Measurements from ENCODE around the gene NR4A3. TPM values are rescaled to one million over a fixed set of nuclear protein-coding genes. Genes with fewer than 3 reads are reported as not detected.

NR4A3 gene
- total RNA-seq, 5 donors from 2014 or later (not counting 1 experiment from before 2014, with no cell fraction given) = 1.3 to 45.0 (median 1.8) TPM

- H3K9me3 ChIP-seq = no peaks in the 10 kb centered on the region
- CTCF ChIA-PET = no interaction called here
- H3K27ac ChIP-seq (ENCODE audit: low read length) = no peak overlapping the region
- peaks cover 4% of the 10 kb centered on the region for H3K36me3 Mint-ChIP-seq
- no peaks in the 10 kb centered on the region for H3K4me1 Mint-ChIP-seq
- H3K36me3 ChIP-seq (ENCODE audit: control insufficient read depth in 2 of 2, extremely low read depth in 1 of 2, insufficient read depth in 1 of 2, low read length in 1 of 2) = no peaks in the 10 kb centered on the region
- DNase-seq (no peak), ATAC-seq (replicated peaks in 1 of 4) (no peak)
- no peak overlapping the region for H3K4me3 ChIP-seq (ENCODE audit: control insufficient read depth in 1 of 2, extremely low read depth in 1 of 2, low read length in 1 of 2)
- POLR2A ChIA-PET = no interaction called here
- WGBS (ENCODE audit: insufficient coverage) = no CpG with 5 or more reads among the region's 3 CpGs
- H3K9me3 Mint-ChIP-seq = no peaks in the 10 kb centered on the region
- no peak overlapping the region for H3K27ac Mint-ChIP-seq
- no peaks in the 10 kb centered on the region for H3K4me1 ChIP-seq (ENCODE audit: control insufficient read depth in 1 of 2, extremely low read depth in 1 of 2, insufficient read depth in 2 of 2, low read length in 2 of 2)
- H3K27me3 Mint-ChIP-seq = no peaks in the 10 kb centered on the region
- H3K4me3 Mint-ChIP-seq = no peak overlapping the region
- H3K27me3 ChIP-seq (replicated peaks in 1 of 2; ENCODE audit: control insufficient read depth in 2 of 2, extremely low read depth in 1 of 2, insufficient read depth in 2 of 2, low read length in 1 of 2) = no peaks in the 10 kb centered on the region
Observed at GRCh38 chr9:99801775-99802174, 19.9 kb upstream of the NR4A3 start.

- H3K4me3 Mint-ChIP-seq = no peak overlapping the region
- Histone ChIP-seq H3K9me3 (no peaks in the 10 kb centered on the region), H3K36me3 (ENCODE audit: control insufficient read depth in 2 of 2, extremely low read depth in 1 of 2, insufficient read depth in 1 of 2, low read length in 1 of 2) (no peaks in the 10 kb centered on the region), H3K4me3 (ENCODE audit: control insufficient read depth in 1 of 2, extremely low read depth in 1 of 2, low read length in 1 of 2) (no peak overlapping the region), H3K27ac (ENCODE audit: low read length) (no peak overlapping the region), H3K4me1 (ENCODE audit: control insufficient read depth in 1 of 2, extremely low read depth in 1 of 2, insufficient read depth in 2 of 2, low read length in 2 of 2) (peaks cover 0 to 2% of the 10 kb centered on the region in 2 experiments), H3K27me3 (replicated peaks in 1 of 2; ENCODE audit: control insufficient read depth in 2 of 2, extremely low read depth in 1 of 2, insufficient read depth in 2 of 2, low read length in 1 of 2) (no peaks in the 10 kb centered on the region)
- POLR2A ChIA-PET = no interaction called here
- peaks cover 4 to 5% (median 4%) of the 10 kb centered on the region in 3 donors for H3K4me1 Mint-ChIP-seq
- no peaks in the 10 kb centered on the region for H3K9me3 Mint-ChIP-seq
- no peaks in the 10 kb centered on the region for H3K27me3 Mint-ChIP-seq
- DNase-seq = no peak
- CTCF ChIA-PET = interaction anchor here in 1 of 2 donors (0.6 to 1.6 kb wide), 5 partner anchors 21 to 521 kb away, joined by 3 to 4 read pairs (median 3); no protein-coding TSS in a partner anchor
- no peak for ATAC-seq (replicated peaks in 1 of 4)
- 80% methylated on average over 1 of the region's 2 CpGs for WGBS (ENCODE audit: insufficient coverage)
- no peak overlapping the region for H3K27ac Mint-ChIP-seq
- peaks cover 4% of the 10 kb centered on the region for H3K36me3 Mint-ChIP-seq
Observed at GRCh38 chr9:99803694-99804093, 18.0 kb upstream of the NR4A3 start.

DNA sequence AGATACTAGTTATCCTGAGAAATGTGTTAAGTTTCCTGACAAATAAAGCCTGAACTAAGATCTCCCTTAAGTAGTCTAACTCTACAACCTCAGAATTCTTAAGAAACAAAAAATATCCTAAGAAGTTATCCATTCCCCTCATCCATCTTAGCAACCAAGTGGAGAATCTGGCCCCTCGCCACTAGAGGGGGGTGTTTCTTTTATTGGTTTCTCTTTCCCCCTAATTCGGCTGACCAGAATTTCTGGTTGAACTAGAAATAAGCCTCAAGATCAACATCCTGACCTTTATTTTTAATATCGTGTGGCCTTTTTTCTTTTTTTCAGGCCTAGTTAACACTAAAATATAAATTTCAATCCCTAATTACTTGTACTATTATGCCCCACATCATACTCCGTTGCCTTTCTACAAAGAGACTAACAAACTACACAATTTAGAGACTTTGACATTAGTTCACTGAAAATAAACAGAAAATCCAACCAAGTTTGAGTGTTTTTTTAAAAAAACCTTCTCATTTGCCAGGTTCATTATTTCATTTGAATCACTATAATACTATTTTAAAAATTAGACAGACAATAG is 14.3 kb upstream of the NR4A3 start:
- H3K4me1 Mint-ChIP-seq = peaks cover 5 to 19% (median 13%) of the 10 kb centered on the region in 3 donors
- Histone ChIP-seq H3K4me3 (ENCODE audit: control insufficient read depth in 1 of 2, extremely low read depth in 1 of 2, low read length in 1 of 2) (no peak overlapping the region), H3K9me3 (no peaks in the 10 kb centered on the region), H3K27ac (ENCODE audit: low read length) (no peak overlapping the region), H3K27me3 (replicated peaks in 1 of 2; ENCODE audit: control insufficient read depth in 2 of 2, extremely low read depth in 1 of 2, insufficient read depth in 2 of 2, low read length in 1 of 2) (no peaks in the 10 kb centered on the region), H3K4me1 (ENCODE audit: control insufficient read depth in 1 of 2, extremely low read depth in 1 of 2, insufficient read depth in 2 of 2, low read length in 2 of 2) (peaks cover 0 to 2% of the 10 kb centered on the region in 2 experiments), H3K36me3 (ENCODE audit: control insufficient read depth in 2 of 2, extremely low read depth in 1 of 2, insufficient read depth in 1 of 2, low read length in 1 of 2) (no peaks in the 10 kb centered on the region)
- POLR2A ChIA-PET = no interaction called here
- DNase-seq (peak; percentile 22 to 84 (median 62)), ATAC-seq (replicated peaks in 1 of 4) (peak; percentile 60 to 86 (median 67))
- H3K36me3 Mint-ChIP-seq = peaks cover 4% of the 10 kb centered on the region
- WGBS (ENCODE audit: insufficient coverage) = 45% methylated on average over 2 of the region's 4 CpGs
- H3K9me3 Mint-ChIP-seq = no peaks in the 10 kb centered on the region
- H3K4me3 Mint-ChIP-seq = no peak overlapping the region
- CTCF ChIA-PET = no interaction called here
- no peaks in the 10 kb centered on the region for H3K27me3 Mint-ChIP-seq
- H3K27ac Mint-ChIP-seq = no peak overlapping the region

DNA sequence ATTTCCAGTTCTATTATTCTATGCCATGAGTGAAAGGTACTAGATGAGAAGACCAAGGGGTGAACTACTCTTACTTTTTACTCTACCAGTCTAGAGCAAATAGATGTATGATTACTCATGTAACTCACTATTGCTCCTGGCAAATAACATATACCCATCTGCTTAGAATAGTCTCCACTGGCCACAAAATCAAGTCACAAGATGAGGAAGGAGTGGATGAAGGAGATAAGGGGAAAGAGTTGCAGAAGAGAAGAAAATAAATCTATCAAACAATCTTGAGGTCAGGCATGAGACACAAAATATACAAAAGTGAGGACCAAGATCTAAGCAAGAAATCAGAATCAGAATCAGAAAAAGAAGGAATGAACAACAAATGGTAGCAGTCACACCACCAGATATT is 13.7 kb upstream of the NR4A3 start:
- ATAC-seq (replicated peaks in 1 of 4) (no peak), DNase-seq (no peak)
- ChIA-PET POLR2A (no interaction called here), CTCF (no interaction called here)
- Histone ChIP-seq H3K36me3 (ENCODE audit: control insufficient read depth in 2 of 2, extremely low read depth in 1 of 2, insufficient read depth in 1 of 2, low read length in 1 of 2) (no peaks in the 10 kb centered on the region), H3K27ac (ENCODE audit: low read length) (no peak overlapping the region), H3K4me3 (ENCODE audit: control insufficient read depth in 1 of 2, extremely low read depth in 1 of 2, low read length in 1 of 2) (no peak overlapping the region), H3K9me3 (no peaks in the 10 kb centered on the region), H3K4me1 (ENCODE audit: control insufficient read depth in 1 of 2, extremely low read depth in 1 of 2, insufficient read depth in 2 of 2, low read length in 2 of 2) (peaks cover 0 to 2% of the 10 kb centered on the region in 2 experiments), H3K27me3 (replicated peaks in 1 of 2; ENCODE audit: control insufficient read depth in 2 of 2, extremely low read depth in 1 of 2, insufficient read depth in 2 of 2, low read length in 1 of 2) (no peaks in the 10 kb centered on the region)
- H3K4me1 Mint-ChIP-seq = peaks cover 5 to 19% (median 13%) of the 10 kb centered on the region in 3 donors
- H3K9me3 Mint-ChIP-seq = no peaks in the 10 kb centered on the region
- H3K36me3 Mint-ChIP-seq = peaks cover 4% of the 10 kb centered on the region
- H3K27ac Mint-ChIP-seq = no peak overlapping the region
- H3K27me3 Mint-ChIP-seq = no peaks in the 10 kb centered on the region
- no peak overlapping the region for H3K4me3 Mint-ChIP-seq

- Histone ChIP-seq H3K27ac (ENCODE audit: low read length) (no peak overlapping the region), H3K36me3 (ENCODE audit: control insufficient read depth in 2 of 2, extremely low read depth in 1 of 2, insufficient read depth in 1 of 2, low read length in 1 of 2) (no peaks in the 10 kb centered on the region), H3K9me3 (no peaks in the 10 kb centered on the region), H3K27me3 (replicated peaks in 1 of 2; ENCODE audit: control insufficient read depth in 2 of 2, extremely low read depth in 1 of 2, insufficient read depth in 2 of 2, low read length in 1 of 2) (no peaks in the 10 kb centered on the region), H3K4me1 (ENCODE audit: control insufficient read depth in 1 of 2, extremely low read depth in 1 of 2, insufficient read depth in 2 of 2, low read length in 2 of 2) (peaks cover 0 to 2% of the 10 kb centered on the region in 2 experiments), H3K4me3 (ENCODE audit: control insufficient read depth in 1 of 2, extremely low read depth in 1 of 2, low read length in 1 of 2) (no peak overlapping the region)
- no peaks in the 10 kb centered on the region for H3K27me3 Mint-ChIP-seq
- no peaks in the 10 kb centered on the region for H3K9me3 Mint-ChIP-seq
- H3K27ac Mint-ChIP-seq = no peak overlapping the region
- no peak for DNase-seq
- peaks cover 4% of the 10 kb centered on the region for H3K36me3 Mint-ChIP-seq
- ATAC-seq (replicated peaks in 1 of 4) = no peak
- WGBS (ENCODE audit: insufficient coverage) = 100% methylated on average over 1 of the region's 2 CpGs
- ChIA-PET CTCF (no interaction called here), POLR2A (no interaction called here)
- H3K4me1 Mint-ChIP-seq = peaks cover 5 to 19% (median 13%) of the 10 kb centered on the region in 3 donors
- H3K4me3 Mint-ChIP-seq = no peak overlapping the region
Observed at GRCh38 chr9:99808454-99808853, 13.2 kb upstream of the NR4A3 start.

DNA sequence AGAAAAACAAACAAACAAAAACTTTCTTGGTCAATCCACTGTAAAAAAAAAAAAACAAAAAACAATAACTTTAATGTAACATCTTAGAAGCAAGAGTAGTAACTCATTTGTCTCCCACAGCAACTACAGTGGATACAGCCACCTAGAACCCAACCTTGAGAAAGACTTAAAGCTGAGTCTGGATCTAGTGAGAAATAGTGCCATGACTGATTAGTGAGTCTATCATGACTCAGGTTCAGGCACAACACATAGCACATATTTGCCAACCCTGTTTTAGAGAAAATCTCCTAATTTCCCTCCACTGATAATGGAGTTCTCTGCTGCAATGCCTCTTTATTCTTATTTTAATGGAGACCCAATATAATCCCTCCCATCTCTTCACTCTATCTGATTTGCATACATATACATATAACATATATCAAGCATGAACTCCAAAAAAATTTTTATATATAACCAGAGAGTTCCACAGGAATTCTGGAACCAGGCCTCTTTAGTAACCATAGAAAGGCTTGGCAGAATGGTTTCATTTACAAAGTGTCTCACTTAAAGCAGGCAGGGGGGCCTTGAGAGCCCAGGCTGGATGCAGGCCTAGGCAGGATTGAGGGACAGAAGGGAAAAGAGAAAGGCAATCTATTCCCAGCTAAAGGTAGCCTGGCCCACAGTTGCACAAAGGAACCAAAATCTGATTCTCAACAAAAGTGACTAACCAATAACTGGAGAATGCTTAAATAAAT is 11.9 kb upstream of the NR4A3 start:
- no peaks in the 10 kb centered on the region for H3K27me3 ChIP-seq (replicated peaks in 1 of 2; ENCODE audit: control insufficient read depth in 2 of 2, extremely low read depth in 1 of 2, insufficient read depth in 2 of 2, low read length in 1 of 2)
- H3K9me3 ChIP-seq = no peaks in the 10 kb centered on the region
- Mint-ChIP-seq H3K27me3 (peaks cover 0 to 1% of the 10 kb centered on the region in 2 donors), H3K9me3 (no peaks in the 10 kb centered on the region), H3K4me1 (peaks cover 5 to 19% (median 13%) of the 10 kb centered on the region in 3 donors), H3K4me3 (no peak overlapping the region), H3K36me3 (peaks cover under 1% of the 10 kb centered on the region), H3K27ac (no peak overlapping the region)
- peaks cover 0 to 2% of the 10 kb centered on the region in 2 experiments for H3K4me1 ChIP-seq (ENCODE audit: control insufficient read depth in 1 of 2, extremely low read depth in 1 of 2, insufficient read depth in 2 of 2, low read length in 2 of 2)
- H3K36me3 ChIP-seq (ENCODE audit: control insufficient read depth in 2 of 2, extremely low read depth in 1 of 2, insufficient read depth in 1 of 2, low read length in 1 of 2) = no peaks in the 10 kb centered on the region
- ChIA-PET CTCF (interaction anchor here (0.6 to 1.9 kb wide), 8 partner anchors 10 to 642 kb away, joined by 3 to 5 read pairs (median 4); no protein-coding TSS in a partner anchor), POLR2A (interaction anchor here in 1 of 2 donors (0.7 kb wide), 1 partner anchor 207 kb away, joined by 9 read pairs; no protein-coding TSS in a partner anchor)
- no peak for ATAC-seq (replicated peaks in 1 of 4)
- no peak overlapping the region for H3K4me3 ChIP-seq (ENCODE audit: control insufficient read depth in 1 of 2, extremely low read depth in 1 of 2, low read length in 1 of 2)
- H3K27ac ChIP-seq (ENCODE audit: low read length) = no peak overlapping the region
- DNase-seq = no peak
